SU-DHL-6 (cell line): Measurements from ENCODE around the gene MBD3.

Experiments used
- EZH2phosphoT487 ChIP-seq: fragments of 200-600 bp; sonication (generic), shearing (Covaris generic); conservative IDR thresholded peaks from 2 replicates; pipeline ENCODE4 v1.6.1; 2018; ENCODE audit warnings: mild to moderate bottlenecking, antibody characterized with exemption, low read length, moderate library complexity, mixed read lengths
- TF ChIP-seq, protein P1 (sequence below): fragments of 200-600 bp; sonication (generic); IDR thresholded peaks from one replicate; pipeline ENCODE4 v1.5.1; 2017; ENCODE audit warnings: antibody characterized with exemption, mild to moderate bottlenecking, low read length, moderate library complexity; ENCODE audit not compliant: insufficient read depth, poor library complexity, severe bottlenecking

GRCh38 chr19:1524287-1524971, 68.2 kb downstream of the MBD3 start:
- TF ChIP-seq, protein P1, sequence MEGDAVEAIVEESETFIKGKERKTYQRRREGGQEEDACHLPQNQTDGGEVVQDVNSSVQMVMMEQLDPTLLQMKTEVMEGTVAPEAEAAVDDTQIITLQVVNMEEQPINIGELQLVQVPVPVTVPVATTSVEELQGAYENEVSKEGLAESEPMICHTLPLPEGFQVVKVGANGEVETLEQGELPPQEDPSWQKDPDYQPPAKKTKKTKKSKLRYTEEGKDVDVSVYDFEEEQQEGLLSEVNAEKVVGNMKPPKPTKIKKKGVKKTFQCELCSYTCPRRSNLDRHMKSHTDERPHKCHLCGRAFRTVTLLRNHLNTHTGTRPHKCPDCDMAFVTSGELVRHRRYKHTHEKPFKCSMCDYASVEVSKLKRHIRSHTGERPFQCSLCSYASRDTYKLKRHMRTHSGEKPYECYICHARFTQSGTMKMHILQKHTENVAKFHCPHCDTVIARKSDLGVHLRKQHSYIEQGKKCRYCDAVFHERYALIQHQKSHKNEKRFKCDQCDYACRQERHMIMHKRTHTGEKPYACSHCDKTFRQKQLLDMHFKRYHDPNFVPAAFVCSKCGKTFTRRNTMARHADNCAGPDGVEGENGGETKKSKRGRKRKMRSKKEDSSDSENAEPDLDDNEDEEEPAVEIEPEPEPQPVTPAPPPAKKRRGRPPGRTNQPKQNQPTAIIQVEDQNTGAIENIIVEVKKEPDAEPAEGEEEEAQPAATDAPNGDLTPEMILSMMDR: no peak
- TF ChIP-seq EZH2phosphoT487: no peak
